ENCODE results near the gene EFEMP2.
A peak's percentile ranks its signal among the peaks of the same experiment; 100 is the strongest.
"Not testable (repeated sequence)": the region's sequence is repeated elsewhere in the genome, so short reads cannot be mapped to it uniquely, and the experiment has no call there.

Gene EFEMP2

GRCh38 chr11:65847746-65848145, 24.9 kb downstream of the EFEMP2 start:
- TF ChIP-seq, protein P1, sequence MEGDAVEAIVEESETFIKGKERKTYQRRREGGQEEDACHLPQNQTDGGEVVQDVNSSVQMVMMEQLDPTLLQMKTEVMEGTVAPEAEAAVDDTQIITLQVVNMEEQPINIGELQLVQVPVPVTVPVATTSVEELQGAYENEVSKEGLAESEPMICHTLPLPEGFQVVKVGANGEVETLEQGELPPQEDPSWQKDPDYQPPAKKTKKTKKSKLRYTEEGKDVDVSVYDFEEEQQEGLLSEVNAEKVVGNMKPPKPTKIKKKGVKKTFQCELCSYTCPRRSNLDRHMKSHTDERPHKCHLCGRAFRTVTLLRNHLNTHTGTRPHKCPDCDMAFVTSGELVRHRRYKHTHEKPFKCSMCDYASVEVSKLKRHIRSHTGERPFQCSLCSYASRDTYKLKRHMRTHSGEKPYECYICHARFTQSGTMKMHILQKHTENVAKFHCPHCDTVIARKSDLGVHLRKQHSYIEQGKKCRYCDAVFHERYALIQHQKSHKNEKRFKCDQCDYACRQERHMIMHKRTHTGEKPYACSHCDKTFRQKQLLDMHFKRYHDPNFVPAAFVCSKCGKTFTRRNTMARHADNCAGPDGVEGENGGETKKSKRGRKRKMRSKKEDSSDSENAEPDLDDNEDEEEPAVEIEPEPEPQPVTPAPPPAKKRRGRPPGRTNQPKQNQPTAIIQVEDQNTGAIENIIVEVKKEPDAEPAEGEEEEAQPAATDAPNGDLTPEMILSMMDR (conservative IDR thresholded peaks at IDR 0.05; ENCODE audit: control insufficient read depth, insufficient read depth, low read depth, low read length) = no peak
- H3K4me3 ChIP-seq (ENCODE audit: control insufficient read depth, low read depth, low read length) = no peak overlapping the region
- no peak for DNase-seq (ENCODE audit: low read depth)

DNA sequence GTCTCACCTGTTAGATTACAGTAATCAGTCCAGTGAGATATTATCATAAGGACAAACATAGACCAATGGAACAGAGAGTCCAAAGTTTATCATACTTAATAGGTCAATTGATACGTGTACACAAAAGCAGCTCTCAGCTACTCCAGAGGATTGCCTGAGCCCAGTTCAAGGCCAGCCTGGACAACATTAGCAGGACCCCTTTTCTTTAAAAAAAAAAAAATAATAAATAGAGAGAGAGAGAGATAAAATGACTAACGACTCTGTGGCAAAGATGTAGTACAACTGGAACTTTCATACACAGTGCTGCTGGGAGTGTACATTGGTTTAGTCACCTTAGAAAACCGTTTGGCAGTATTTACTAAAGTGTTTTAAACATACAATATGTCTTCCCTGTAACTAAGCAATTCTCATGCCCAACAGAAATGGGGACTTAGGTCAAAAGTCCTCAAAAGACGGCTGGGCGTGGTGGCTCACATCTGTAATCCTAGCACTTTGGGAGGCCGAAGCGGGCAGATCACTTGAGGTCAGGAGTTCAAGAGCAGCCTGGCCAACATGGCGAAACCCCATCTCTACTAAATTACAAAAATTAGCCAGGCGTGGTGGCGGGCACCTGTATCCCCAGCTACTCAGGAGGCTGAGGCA, 28.2 kb downstream of the EFEMP2 start:
- no peak overlapping the region for H3K4me3 ChIP-seq (ENCODE audit: control insufficient read depth, low read depth, low read length)
- TF ChIP-seq, protein P1 (conservative IDR thresholded peaks at IDR 0.05; ENCODE audit: control insufficient read depth, insufficient read depth, low read depth, low read length) = no peak
- no peak for DNase-seq (ENCODE audit: low read depth)

GRCh38 chr11:65843811-65844210, 28.8 kb downstream of the EFEMP2 start:
- H3K4me3 ChIP-seq (ENCODE audit: control insufficient read depth, low read depth, low read length) = no peak overlapping the region
- TF ChIP-seq, protein P1 (conservative IDR thresholded peaks at IDR 0.05; ENCODE audit: control insufficient read depth, insufficient read depth, low read depth, low read length) = no peak
- DNase-seq (ENCODE audit: low read depth) = no peak

- DNase-seq (ENCODE audit: low read depth) = no peak
- TF ChIP-seq, protein P1 (conservative IDR thresholded peaks at IDR 0.05; ENCODE audit: control insufficient read depth, insufficient read depth, low read depth, low read length) = no peak
- H3K4me3 ChIP-seq (ENCODE audit: control insufficient read depth, low read depth, low read length) = no peak overlapping the region
Observed at GRCh38 chr11:65842144-65842543, 30.5 kb downstream of the EFEMP2 start.

- no peak for DNase-seq (ENCODE audit: low read depth)
- peak overlapping the region; percentile 85 for H3K4me3 ChIP-seq (ENCODE audit: control insufficient read depth, low read depth, low read length)
- TF ChIP-seq, protein P1 (conservative IDR thresholded peaks at IDR 0.05; ENCODE audit: control insufficient read depth, insufficient read depth, low read depth, low read length) = no peak
Observed at GRCh38 chr11:65834202-65834601, 38.4 kb downstream of the EFEMP2 start.

GRCh38 chr11:65833297-65834030, 39.1 kb downstream of the EFEMP2 start, which contains the start of gene SNX32:
Gene SNX32 (plus strand): TSS chr11:65833963. CDS start chr11:65834066, 103 bp downstream.
- peak; percentile 92 for DNase-seq (ENCODE audit: low read depth)
- TF ChIP-seq, protein P1 (conservative IDR thresholded peaks at IDR 0.05; ENCODE audit: control insufficient read depth, insufficient read depth, low read depth, low read length) = no peak
- H3K4me3 ChIP-seq (ENCODE audit: control insufficient read depth, low read depth, low read length) = peak within 1 kb of the TSS; percentile 85

GRCh38 chr11:65832231-65832630, 40.4 kb downstream of the EFEMP2 start:
- DNase-seq (ENCODE audit: low read depth); H3K4me3 ChIP-seq (ENCODE audit: control insufficient read depth, low read depth, low read length): not testable (repeated sequence)
